AG10803 (cell line): ENCODE measurements around the gene PPP1R9B.
A peak's percentile ranks its signal among the peaks of the same experiment; 100 is the strongest.

Experiments used
- DNase-seq: peaks from one replicate; pipeline ENCODE4 v3.0.0; 2010; ENCODE audit warnings: low read depth
- H3K4me3 ChIP-seq: 2 replicates; pipeline ENCODE4 v1.5.1; 2011; ENCODE audit warnings: mild to moderate bottlenecking, low read length, control low read depth
- CTCF ChIP-seq: conservative IDR thresholded peaks from 2 replicates; pipeline ENCODE4 v1.5.1; 2011; ENCODE audit warnings: mild to moderate bottlenecking, low read length, control low read depth, inconsistent platforms

PPP1R9B gene

GRCh38 chr17:50162466-50163254 is 12.2 kb upstream of the PPP1R9B start:
- no peak overlapping the region for H3K4me3 ChIP-seq
- DNase-seq = no peak
- no peak for TF ChIP-seq CTCF

GRCh38 chr17:50161911-50162288 is 11.4 kb upstream of the PPP1R9B start:
- no peak for DNase-seq
- no peak for TF ChIP-seq CTCF
- H3K4me3 ChIP-seq = peak overlapping the region; percentile 40

- peak overlapping the region; percentile 80 for H3K4me3 ChIP-seq
- DNase-seq = peak; percentile 83
- TF ChIP-seq CTCF = peak; percentile 82
These were observed 10.8 kb upstream of the PPP1R9B start for GRCh38 chr17:50161023-50161910.

- no peak overlapping the region for H3K4me3 ChIP-seq
- no peak for TF ChIP-seq CTCF
- DNase-seq = no peak
These were observed 7.4 kb upstream of the PPP1R9B start for GRCh38 chr17:50157891-50158290.

- DNase-seq = peak; percentile 60
- TF ChIP-seq CTCF = no peak
- H3K4me3 ChIP-seq = no peak overlapping the region
These were observed 4.8 kb upstream of the PPP1R9B start for GRCh38 chr17:50155115-50155819.

- no peak overlapping the region for H3K4me3 ChIP-seq
- no peak for DNase-seq
- no peak for TF ChIP-seq CTCF
These were observed 4.1 kb upstream of the PPP1R9B start for GRCh38 chr17:50154604-50155003.
